Measurements from ENCODE around the gene ZNF594.
"Not testable (repeated sequence)": the region's sequence is repeated elsewhere in the genome, so short reads cannot be mapped to it uniquely, and the experiment has no call there.

The ZNF594 gene

GRCh38 chr17:5200360-5200759, 8.7 kb upstream of the ZNF594 start:
- no peak for DNase-seq

- no peak for DNase-seq
Observed at GRCh38 chr17:5198472-5198871, 6.8 kb upstream of the ZNF594 start.

GRCh38 chr17:5194346-5194745, 2.7 kb upstream of the ZNF594 start:
- DNase-seq, result peak; percentile 56

GRCh38 chr17:5184288-5184687, 7.4 kb downstream of the ZNF594 start:
- no peak for DNase-seq

GRCh38 chr17:5183410-5183793, 8.3 kb downstream of the ZNF594 start:
- DNase-seq, result no peak

- DNase-seq, result no peak
Observed at GRCh38 chr17:5182597-5183409, 8.9 kb downstream of the ZNF594 start.

GRCh38 chr17:5181509-5182305, 10.0 kb downstream of the ZNF594 start:
- DNase-seq, result no peak

GRCh38 chr17:5179003-5179402, 12.7 kb downstream of the ZNF594 start:
- DNase-seq, result no peak

GRCh38 chr17:5175027-5175426, 16.6 kb downstream of the ZNF594 start:
- not testable (repeated sequence) for DNase-seq

- peak; percentile 72 for DNase-seq
Observed at GRCh38 chr17:5165791-5166564, 25.7 kb downstream of the ZNF594 start.

GRCh38 chr17:5164436-5164835, 27.2 kb downstream of the ZNF594 start:
- no peak for DNase-seq

- not testable (repeated sequence) for DNase-seq
Observed at GRCh38 chr17:5161793-5162192, 29.9 kb downstream of the ZNF594 start.

- DNase-seq, result not testable (repeated sequence)
Observed at GRCh38 chr17:5160702-5161101, 31.0 kb downstream of the ZNF594 start.

- DNase-seq, result not testable (repeated sequence)
Observed at GRCh38 chr17:5146122-5146521, 45.5 kb downstream of the ZNF594 start.

GRCh38 chr17:5142877-5143276, 48.8 kb downstream of the ZNF594 start:
- not testable (repeated sequence) for DNase-seq

- DNase-seq, result no peak
Observed at GRCh38 chr17:5139458-5139732, 52.3 kb downstream of the ZNF594 start.

GRCh38 chr17:5138616-5139457, 52.8 kb downstream of the ZNF594 start:
- no peak for DNase-seq

GRCh38 chr17:5138198-5138544, 53.5 kb downstream of the ZNF594 start:
- DNase-seq, result not testable (repeated sequence)

GRCh38 chr17:5137511-5138197, 54.0 kb downstream of the ZNF594 start:
- DNase-seq, result not testable (repeated sequence)

GRCh38 chr17:5136580-5137412, 54.9 kb downstream of the ZNF594 start:
- DNase-seq, result not testable (repeated sequence)

All from EL (cell line).